SK-N-SH treated with all-trans-retinoic acid at 6 μM for 48 hours (cell line): ENCODE measurements around the gene ADAMTS2.

ENCODE experiments used
- ZFP30 ChIP-seq: fragments of 450-650 bp; formaldehyde crosslinking; IDR thresholded peaks from 2 replicates; pipeline ENCODE4 v1.5.0; 2022; ENCODE audit warnings: mild to moderate bottlenecking, moderate library complexity
- TF ChIP-seq, protein P1 (sequence below): fragments of 250-450 bp; sonication (Bioruptor Pico); IDR thresholded peaks from 2 replicates; pipeline ENCODE4 v1.5.1; 2021; ENCODE audit warnings: mild to moderate bottlenecking, moderate library complexity

DNA sequence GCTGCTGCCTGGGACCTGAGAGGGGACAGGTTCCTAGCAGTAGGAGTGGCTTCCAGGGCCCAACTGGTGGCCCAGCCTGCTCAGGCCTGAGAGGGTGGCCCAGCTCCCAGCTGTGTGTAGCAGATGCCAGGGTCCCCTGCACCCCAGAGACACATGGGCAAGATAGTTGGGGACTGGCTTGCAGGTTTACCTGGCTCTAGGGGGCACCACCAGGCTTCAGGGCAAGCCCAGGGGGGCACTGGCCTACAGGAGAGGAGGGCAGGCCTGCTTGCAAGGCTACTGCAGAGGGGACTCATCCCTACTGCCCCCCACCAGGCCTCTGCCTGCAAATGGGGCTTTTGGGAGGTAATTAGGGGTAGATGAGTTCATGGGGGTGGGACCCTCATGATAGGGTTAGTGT, 161.8 kb downstream of the ADAMTS2 start:
- TF ChIP-seq, protein P1, sequence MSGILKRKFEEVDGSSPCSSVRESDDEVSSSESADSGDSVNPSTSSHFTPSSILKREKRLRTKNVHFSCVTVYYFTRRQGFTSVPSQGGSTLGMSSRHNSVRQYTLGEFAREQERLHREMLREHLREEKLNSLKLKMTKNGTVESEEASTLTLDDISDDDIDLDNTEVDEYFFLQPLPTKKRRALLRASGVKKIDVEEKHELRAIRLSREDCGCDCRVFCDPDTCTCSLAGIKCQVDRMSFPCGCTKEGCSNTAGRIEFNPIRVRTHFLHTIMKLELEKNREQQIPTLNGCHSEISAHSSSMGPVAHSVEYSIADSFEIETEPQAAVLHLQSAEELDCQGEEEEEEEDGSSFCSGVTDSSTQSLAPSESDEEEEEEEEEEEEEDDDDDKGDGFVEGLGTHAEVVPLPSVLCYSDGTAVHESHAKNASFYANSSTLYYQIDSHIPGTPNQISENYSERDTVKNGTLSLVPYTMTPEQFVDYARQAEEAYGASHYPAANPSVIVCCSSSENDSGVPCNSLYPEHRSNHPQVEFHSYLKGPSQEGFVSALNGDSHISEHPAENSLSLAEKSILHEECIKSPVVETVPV (CRISPR knock-in tag), result no peak
- TF ChIP-seq ZFP30, result no peak
